UCSD-AML1 (cell line): ENCODE results near the gene GSG1L.

Source experiments
- DNase-seq: peaks from one replicate; lab custom pipeline; 2025; ENCODE audit not compliant: unreplicated experiment; lab: John Stamatoyannopoulos, UW

GSG1L gene

DNA sequence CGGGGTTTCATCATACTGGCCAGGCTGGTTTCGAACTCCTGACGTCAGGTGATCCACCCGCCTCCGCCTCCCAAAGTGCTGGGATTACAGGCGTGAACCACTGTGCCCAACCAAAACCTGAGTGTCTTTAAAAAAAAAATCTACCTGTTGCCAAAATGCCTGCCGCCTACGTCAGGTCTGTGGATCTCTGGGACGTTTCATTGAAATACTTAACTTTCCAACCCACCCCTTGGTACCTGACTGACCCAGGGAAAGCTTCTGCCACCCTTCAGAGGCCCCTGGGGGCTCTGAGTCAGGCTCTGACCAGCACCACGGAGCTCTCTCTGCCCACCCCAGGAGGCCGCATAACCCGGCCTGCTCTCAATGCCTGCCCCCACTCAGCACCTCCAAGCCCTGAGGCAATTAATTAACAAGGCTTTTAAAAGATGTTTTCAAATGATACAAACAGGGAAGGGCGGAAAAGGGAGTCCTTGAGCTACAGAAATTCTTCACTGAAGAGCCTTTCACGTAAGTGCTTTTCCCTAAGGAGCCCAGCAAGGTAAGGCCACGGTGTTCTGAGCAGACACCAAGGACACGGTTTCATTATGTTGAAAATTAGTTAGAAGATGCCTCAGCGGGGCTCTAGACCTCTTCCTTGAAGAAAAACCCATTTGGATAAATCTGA is 29.3 kb upstream of the GSG1L start:
- no peak for DNase-seq

DNA sequence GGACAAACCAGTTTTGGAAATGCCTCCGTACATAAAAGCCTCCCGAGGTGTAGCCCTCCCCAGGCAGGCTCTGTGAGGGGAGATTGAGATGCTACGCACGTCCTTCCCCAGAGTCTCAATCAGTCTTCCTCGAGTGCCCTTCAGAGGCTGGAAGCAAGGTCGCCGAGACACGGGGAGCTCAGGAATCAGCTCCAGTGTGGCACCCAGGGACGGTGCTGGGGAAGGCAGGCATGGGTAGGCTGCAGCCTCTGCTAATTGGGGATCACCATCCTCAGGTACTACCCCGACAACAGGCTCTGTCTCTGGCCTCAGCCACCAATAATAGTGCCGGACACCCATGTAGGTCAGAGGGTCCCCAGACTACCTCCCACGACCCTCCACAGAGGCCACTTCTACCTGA is 28.1 kb upstream of the GSG1L start:
- DNase-seq, result no peak

DNA sequence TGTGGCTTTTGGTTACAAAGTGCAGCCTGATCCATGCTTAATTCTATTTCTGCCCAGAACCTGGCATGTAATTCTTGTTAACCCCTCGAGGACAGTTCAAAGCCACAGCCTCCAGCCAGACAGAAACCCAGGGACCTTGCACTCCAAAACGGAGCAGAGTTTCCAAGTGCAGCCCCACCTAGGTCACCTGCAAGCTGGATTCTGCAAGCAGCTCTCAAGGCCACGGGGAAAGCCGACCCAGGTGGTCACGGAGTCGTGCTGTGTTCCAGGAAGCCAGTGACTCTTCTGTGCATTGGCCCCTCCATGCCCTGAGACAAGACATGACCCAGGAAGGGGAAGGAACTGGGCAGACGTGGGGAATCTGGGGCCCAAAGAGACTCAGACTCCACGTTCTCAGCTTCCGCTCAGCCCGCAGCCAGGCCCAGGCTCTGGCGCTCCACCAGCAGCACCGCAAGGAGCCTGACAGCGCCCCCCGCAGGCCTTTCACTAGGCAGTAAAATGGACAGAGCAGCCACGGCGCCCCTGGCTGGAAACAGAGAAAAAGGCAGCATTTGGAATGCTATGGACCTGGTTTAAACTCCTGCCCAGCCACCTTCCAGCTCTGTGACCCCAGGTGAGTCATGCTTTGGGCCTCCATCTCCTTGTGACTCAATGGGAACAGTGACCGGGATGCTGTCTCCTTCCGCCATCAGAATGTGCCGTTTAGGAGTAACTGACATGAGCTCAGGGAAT is 27.3 kb upstream of the GSG1L start:
- no peak for DNase-seq

GRCh38 chr16:28089992-28090365 is 26.5 kb upstream of the GSG1L start:
- DNase-seq, result no peak

DNA sequence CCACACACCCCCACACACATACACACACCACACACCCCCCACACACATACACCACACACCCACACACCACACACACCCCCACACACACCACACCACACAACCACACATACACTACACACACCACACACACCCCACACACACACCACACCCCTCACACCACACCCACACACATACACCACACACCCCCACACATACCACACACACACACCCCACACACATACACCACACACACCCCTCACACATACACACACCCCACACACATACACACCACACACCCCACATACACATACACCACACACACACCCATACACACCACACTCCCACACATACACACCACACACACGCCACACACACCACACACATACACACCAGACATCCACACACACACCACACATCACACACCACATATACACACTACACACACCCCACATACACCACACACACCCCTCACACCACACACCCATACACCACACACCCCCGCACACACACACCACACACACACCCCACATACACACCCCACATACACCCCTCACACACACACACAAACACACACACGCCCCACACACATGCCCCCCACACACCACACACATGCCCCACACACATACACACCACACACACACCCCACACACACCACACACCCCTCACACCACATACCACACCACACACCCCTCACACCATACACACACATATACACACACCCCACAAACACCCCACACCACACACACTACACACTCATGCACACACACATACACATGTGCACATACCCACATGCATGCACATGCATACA is 25.9 kb upstream of the GSG1L start:
- no peak for DNase-seq

GRCh38 chr16:28087675-28088300 is 24.3 kb upstream of the GSG1L start:
- no peak for DNase-seq

DNA sequence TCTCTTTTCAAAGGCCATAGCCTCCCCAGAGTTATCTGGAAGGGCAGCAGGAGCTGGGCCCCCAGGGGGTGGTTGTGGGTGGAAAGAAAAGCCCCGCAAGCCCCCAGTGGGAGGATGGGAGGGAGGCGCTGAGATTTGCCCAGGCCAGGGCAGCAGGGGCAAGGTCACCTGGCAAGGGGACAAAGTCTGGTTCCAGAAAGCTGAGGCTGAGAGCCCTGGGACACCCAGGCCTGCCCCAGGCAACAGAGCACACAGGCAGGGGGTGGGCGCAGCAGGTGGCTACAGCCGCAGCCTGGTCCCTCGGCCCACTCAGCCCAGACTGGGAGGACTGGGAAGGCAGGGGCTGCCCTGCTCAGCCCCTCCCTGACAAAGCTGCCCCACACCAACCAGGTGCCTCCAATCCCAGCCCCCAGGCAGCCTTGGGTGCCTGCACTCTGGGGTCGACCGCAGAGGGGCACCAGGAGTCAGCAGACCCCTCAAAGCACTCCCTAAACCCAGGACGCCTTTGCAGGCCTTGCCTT is 23.7 kb upstream of the GSG1L start:
- DNase-seq, result no peak

GRCh38 chr16:28086186-28087139 is 22.9 kb upstream of the GSG1L start:
- DNase-seq, result no peak

DNA sequence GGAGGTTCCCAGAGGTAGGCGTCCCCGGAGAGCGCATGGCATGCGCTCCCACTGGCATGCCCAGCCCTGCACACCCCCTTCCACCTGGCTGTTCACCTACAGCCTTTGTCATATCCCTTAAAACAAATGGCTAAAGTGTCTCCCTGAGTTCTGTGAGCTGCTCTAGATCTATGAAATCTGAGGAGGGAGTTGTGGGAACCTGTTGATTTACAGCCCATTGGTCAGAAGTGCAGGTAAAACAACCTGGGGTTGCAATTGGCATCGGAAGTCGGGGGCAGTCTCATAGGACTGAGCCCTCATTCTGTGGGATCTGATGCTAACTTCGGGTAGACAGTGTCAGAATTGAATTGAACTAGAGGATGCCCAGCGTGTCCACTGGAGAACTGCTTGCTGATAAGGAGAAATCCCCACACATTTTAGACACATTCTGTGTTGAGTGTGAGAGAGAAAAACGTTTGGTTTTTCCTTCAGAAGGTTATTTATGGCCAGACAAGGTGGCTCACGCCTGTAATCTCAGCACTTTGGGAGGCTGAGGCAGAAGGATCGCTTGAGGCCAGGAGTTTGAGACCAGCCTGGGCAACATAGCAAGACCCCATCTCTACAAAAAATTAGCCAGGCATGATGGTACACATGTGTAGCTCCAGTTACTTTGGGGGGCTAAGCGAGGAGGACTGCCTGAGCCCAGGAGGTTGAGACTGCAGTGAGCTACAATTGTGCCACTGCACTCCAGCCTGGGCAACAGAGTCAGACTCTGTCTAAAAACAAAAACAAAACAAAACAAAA is 22.1 kb upstream of the GSG1L start:
- no peak for DNase-seq

GRCh38 chr16:28084209-28084608 is 20.7 kb upstream of the GSG1L start:
- no peak for DNase-seq

GRCh38 chr16:28082624-28083023 is 19.1 kb upstream of the GSG1L start:
- no peak for DNase-seq

- no peak for DNase-seq
These were observed 18.0 kb upstream of the GSG1L start for GRCh38 chr16:28081391-28081968.

DNA sequence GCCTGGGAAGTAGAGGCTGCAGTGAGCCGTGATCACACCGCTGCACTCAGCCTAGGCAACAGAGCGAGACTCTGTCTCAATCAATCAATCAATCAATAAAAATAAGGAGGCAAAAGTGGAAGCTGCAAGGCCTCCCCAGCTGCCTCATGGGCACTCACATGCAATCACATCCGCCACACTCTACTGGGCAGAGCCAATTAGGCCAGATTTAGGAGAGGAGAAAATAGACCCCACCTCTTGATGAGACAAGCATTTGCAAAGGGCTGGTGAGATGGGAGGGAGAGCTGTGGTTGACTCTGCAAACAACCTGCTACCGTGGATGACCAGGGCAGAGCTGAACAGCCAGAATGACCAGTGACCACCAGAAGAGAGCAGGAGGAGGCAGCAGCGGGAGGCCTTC is 14.7 kb upstream of the GSG1L start:
- no peak for DNase-seq

DNA sequence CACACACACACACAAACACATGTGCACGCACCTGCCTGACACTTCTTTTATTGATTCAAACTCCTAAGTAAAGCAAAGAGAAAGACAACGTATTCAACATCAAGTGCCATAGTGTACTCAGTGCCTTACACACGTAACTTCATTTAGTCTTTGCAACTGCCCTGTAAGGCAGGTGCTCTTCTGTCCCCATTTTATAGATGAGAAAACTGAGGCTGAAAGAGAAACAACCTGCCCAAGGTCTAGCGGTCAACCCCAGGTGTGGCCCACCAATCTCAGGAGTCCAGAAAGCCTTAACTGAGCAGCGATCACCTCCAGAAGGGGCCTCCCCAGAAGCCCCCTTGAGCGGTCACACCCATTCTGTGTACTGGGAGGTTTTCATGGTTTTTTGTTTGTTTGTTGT is 10.3 kb upstream of the GSG1L start:
- DNase-seq, result no peak

DNA sequence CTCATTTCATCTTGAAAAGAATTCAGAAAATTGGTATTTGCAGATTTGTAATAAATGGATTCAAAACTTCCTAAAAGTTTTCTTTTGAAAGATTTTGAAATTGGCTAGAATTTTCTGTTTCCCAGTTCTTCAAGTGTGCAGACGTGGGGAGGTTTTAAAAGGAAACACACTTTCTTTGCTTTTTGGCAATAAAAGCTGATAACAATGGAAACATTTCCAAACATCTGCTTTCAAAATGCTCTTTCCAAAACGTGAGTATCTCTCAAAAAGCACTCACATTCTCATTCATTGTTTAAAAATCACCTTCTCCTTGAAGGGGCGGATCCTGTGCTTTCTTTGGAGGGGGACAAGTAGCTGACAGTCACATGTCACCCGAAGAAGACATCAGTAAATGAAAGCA is 8.6 kb upstream of the GSG1L start:
- DNase-seq, result no peak

DNA sequence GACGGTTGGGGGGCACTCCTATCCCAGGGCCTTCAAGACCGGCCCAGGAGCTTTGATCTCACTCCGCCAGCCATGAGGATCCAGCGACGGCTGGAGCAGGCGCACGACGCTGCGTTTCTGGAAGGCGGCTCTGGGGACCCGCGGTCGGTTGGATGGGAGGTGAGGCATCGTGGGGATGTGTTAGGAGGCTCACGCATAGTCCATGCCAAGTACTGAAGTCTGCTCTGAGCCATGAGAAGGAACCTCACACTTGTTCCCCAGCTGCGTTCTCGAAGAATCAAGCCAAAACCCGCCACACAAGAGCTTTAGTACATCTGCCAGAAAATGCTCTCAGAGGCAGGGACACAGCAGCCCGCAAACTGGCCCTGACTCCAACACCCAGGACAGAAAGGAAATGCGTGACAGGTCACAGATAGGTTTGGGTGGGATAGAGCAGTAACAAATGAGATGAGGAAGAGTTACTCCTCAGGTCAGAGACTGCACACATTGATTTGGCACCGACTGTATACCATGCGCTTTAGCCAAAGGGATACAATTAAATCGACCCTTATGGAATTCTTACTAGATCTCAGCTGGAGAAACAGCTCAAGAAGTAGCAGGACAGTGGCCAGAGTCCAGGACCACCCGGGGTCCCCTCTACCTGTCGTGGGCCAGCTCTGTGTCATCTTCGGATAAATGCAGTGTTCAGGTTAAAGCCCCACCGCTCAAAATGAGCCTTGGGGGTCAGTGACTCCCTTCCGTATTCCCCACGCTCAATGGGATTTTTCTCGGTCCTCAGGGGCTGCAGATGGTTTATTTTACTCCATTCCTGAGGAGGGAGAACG is 6.7 kb upstream of the GSG1L start:
- no peak for DNase-seq

DNA sequence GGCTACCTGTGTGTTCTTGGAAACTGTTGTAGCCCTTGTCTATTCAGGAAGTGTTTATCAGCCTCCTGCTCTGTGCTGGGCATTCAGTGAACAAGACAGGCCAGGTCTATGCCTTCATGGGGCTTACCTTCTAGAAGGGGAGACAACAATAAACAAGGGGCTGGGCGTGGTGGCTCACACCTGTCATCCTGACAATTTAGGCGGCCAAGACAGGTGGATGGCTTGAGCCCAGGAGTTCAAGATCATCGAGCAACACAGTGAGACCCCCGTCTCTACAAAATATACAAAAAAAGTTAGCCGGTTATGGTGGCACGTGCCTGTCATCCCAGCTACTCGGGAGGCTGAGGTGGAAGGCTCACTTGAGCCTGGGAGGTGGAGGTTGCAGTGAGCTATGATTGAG is 5.5 kb upstream of the GSG1L start:
- no peak for DNase-seq

DNA sequence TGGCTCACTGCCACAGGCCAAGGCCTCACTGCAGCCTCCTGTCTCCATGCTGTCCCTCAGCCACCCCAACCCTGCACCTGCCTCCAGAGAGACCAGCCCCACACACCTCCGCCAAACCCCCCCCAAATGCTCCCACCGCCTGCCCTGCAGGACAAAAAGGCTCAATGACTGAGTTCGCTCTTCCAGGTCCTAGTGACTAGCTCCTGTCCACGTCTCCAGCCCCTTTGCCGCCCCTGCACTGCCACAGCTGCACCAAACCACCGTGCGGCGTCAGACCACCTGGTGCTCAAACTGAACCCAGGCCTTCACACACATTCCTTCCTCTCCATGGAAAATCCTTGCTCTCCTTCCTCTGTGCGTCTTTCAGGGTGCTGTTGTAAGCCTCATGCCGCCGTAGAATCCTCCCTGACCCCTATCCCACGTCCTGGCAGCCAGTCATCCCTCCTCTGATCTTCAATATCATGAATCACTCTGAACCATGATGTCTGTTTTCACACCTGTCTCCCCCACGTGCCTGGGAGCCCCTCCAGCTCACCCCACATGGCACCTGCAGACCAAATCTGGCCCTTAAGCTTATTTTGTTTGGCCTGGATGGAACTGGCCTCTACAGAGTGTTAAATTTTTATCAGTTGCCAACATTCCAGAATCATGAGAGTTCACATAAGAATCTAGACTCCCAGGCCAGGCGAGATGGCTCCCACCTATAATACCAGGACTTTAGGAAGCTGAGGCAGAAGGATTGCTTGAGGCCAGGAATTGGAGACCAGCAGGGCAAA is 4.3 kb upstream of the GSG1L start:
- no peak for DNase-seq
